Measurements from ENCODE around the gene PLEKHB1. TPM values are rescaled to one million over a fixed set of nuclear protein-coding genes. Genes with fewer than 3 reads are reported as not detected.

The PLEKHB1 gene
- total RNA-seq, 1 experiment from 2014 or later = 22.9 TPM

GRCh38 chr11:73656985-73657384, 10.6 kb downstream of the PLEKHB1 start:
- ATAC-seq (no peak), DNase-seq (ENCODE audit: low read depth, low spot score) (no peak)
- intact Hi-C loops (cut with micrococcal nuclease) = no loop called here
- ChIA-PET CTCF (interaction anchor here (1.3 kb wide), 1 partner anchor 306 kb away, joined by 3 read pairs; no protein-coding TSS in a partner anchor), RAD21 (ENCODE audit: low non-redundant PET in 1 of 2, low total read pairs in 2 of 2, uncharacterized antibody in 2 of 2, unreplicated experiment in 2 of 2) (no interaction called here), POLR2A (no interaction called here)
- Histone ChIP-seq H2AFZ (ENCODE audit: low read depth, low read length, poor library complexity, severe bottlenecking) (no peak overlapping the region), H3K36me3 (ENCODE audit: control insufficient read depth in 1 of 2, insufficient read depth in 2 of 2, low read length in 2 of 2) (no peaks in the 10 kb centered on the region), H3K79me2 (ENCODE audit: insufficient read depth, low read length) (no peaks in the 10 kb centered on the region), H3K9me3 (ENCODE audit: control insufficient read depth in 1 of 2, insufficient read depth in 1 of 2, low read depth in 1 of 2, low read length in 2 of 2) (no peaks in the 10 kb centered on the region), H3K27ac (ENCODE audit: low read depth, low read length) (no peak overlapping the region), H3K9ac (ENCODE audit: low read length) (no peak overlapping the region), H3K4me2 (ENCODE audit: low read length) (no peak overlapping the region), H3K4me3 (replicated peaks in 1 of 2; ENCODE audit: low read depth in 1 of 2, low read length in 2 of 2) (no peak overlapping the region), H3K4me1 (ENCODE audit: control insufficient read depth in 1 of 2, insufficient read depth in 2 of 2, low read length in 2 of 2) (peaks cover 16 to 23% of the 10 kb centered on the region in 2 experiments), H3K27me3 (ENCODE audit: insufficient read depth, low read length) (no peaks in the 10 kb centered on the region), H3K9me2 (ENCODE audit: insufficient read depth) (no peaks in the 10 kb centered on the region), H4K20me1 (ENCODE audit: insufficient read depth) (no peaks in the 10 kb centered on the region)
- no TSS peak for BruUV-seq (replicated peaks)
- TF ChIP-seq ELF1 (IDR thresholded peaks at IDR 0.05; ENCODE audit: borderline replicate concordance, low read depth) (no peak), ZNF274 (IDR thresholded peaks at IDR 0.05; ENCODE audit: low read depth, low read length) (no peak), FOSL1 (IDR thresholded peaks at IDR 0.05; ENCODE audit: low read depth) (no peak), ZBTB33 (IDR thresholded peaks at IDR 0.05; ENCODE audit: extremely low read depth, insufficient replicate concordance, low read length) (no peak), EGR1 (IDR thresholded peaks at IDR 0.05; ENCODE audit: low read depth) (no peak), ZFX (IDR thresholded peaks at IDR 0.05) (no peak), SP1 (IDR thresholded peaks at IDR 0.05; ENCODE audit: low read depth) (no peak), RAD21 (IDR thresholded peaks at IDR 0.05; ENCODE audit: low read depth) (no peak), CBX3 (IDR thresholded peaks at IDR 0.05; ENCODE audit: low read depth) (no peak), TCF7L2 (IDR thresholded peaks at IDR 0.05; ENCODE audit: borderline replicate concordance, extremely low read depth, insufficient read depth, insufficient read length) (no peak)
- TF ChIP-seq, protein P1, sequence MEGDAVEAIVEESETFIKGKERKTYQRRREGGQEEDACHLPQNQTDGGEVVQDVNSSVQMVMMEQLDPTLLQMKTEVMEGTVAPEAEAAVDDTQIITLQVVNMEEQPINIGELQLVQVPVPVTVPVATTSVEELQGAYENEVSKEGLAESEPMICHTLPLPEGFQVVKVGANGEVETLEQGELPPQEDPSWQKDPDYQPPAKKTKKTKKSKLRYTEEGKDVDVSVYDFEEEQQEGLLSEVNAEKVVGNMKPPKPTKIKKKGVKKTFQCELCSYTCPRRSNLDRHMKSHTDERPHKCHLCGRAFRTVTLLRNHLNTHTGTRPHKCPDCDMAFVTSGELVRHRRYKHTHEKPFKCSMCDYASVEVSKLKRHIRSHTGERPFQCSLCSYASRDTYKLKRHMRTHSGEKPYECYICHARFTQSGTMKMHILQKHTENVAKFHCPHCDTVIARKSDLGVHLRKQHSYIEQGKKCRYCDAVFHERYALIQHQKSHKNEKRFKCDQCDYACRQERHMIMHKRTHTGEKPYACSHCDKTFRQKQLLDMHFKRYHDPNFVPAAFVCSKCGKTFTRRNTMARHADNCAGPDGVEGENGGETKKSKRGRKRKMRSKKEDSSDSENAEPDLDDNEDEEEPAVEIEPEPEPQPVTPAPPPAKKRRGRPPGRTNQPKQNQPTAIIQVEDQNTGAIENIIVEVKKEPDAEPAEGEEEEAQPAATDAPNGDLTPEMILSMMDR (IDR thresholded peaks at IDR 0.05 in 2 of 3, conservative IDR thresholded peaks at IDR 0.05 in 1 of 3; ENCODE audit: borderline replicate concordance in 1 of 3, insufficient read depth in 1 of 3, low read depth in 2 of 3, low read length in 2 of 3) = no peak

All from HCT116 (cell line).